Activated CD4-positive, alpha-beta T cell treated with anti-CD3 and anti-CD28 coated beads, Interleukin-2, amount 50 U/mL, for 48 hours (primary cell): ENCODE results near the gene ASCC3.

Experiments used
- DNase-seq, 2 experiments: peaks; one replicate each; pipeline ENCODE4 v3.0.0-alpha.2; 2020

ASCC3 gene

GRCh38 chr6:100721256-100721655 lies 159.9 kb downstream of the ASCC3 start:
- no peak for DNase-seq

DNA sequence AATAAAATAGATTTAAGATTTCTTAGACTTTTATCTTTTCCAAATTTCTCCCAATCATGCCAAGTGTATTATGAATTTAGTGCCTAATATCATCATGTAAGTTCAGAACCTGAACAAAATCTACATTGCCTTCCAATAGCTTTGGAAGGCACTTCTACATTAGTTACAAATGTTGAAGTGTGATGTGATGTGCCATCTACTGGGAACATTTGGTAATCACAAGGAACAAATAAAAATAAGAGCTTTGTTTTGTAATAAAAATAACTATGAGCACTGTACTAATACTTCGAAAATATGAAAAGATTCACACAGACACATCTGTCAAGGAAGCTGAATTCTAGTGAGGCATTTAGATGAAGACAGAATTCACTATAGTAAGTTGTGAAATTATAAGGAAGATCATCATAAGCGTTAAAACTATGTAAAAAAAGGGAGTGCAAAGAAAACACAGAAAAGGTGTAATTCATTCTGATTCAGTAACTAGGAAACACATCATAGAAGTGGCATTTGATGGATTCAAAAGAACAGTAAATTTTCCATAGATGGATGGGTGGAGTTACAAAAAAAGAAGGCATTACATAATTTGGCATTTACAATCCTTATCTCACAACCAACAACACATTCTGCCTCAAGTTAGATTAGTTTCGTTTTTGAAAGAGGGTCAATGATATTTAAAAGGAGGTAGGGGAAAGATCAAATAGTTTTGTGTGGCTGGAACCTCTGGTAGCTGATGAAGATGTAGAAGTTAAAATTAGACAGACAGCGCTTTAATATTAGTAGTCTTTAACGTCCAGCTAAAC lies 161.0 kb downstream of the ASCC3 start:
- no peak for DNase-seq

DNA sequence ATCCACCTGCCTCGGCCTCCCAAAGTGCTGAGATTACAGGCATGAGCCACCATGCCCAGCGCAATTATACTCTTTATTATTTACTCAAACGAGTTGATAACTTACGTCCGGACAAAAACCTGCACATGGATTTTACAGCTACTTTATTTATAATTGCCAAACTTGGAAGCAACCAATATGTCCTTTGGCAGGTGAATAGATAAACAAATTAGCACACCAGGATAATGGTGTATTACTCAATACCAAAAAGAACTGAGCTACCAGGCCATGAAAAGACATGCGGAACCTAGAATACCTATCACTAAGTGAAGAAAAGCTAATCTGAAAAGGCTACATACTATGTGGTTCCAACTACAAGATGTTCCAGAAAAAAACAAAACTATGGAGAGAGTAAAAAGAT lies 168.1 kb downstream of the ASCC3 start:
- no peak for DNase-seq

DNA sequence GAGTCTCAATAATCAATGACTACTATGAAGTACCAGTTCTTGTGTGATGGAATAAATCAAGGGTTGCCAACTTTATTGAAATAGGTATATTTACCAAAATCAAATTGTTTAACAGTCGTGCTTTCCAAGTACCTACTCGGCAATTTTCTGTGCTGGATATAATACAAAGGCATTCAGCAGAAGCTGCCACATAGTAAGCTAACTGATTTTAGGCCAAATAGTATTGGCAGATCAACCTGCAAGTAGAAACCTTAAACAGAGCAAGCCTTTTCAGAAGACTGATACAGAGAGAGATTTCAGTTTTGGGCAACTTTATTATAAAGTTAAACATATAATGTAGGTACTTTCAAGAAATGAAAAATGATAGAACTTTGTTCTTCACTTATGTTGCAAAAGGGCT lies 174.6 kb downstream of the ASCC3 start:
- DNase-seq: no peak

GRCh38 chr6:100704961-100705360 lies 176.2 kb downstream of the ASCC3 start:
- no peak for DNase-seq

GRCh38 chr6:100701728-100702127 lies 179.4 kb downstream of the ASCC3 start:
- no peak for DNase-seq

- DNase-seq: no peak
These were observed 181.1 kb downstream of the ASCC3 start for GRCh38 chr6:100700009-100700408.

DNA sequence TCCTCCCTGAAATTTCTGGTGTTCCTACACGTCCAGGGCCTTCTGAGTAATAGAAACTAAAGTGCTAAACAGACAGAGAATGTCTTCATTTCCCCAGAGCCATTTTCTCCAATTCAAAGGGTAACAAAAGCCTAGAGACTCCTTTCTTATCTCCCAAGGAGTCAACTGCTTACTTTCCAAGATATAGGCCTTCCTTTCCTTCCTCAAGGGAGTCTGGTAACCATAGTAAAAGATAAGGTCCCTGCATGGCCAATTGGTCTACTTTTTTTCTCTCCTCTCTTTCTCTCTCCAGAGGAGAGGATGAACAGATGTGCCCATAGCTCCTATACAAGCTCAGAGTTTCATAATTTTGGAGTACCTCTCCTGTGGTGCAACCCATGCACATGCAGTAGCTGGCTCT lies 185.7 kb downstream of the ASCC3 start:
- DNase-seq: no peak

- DNase-seq: no peak
These were observed 187.7 kb downstream of the ASCC3 start for GRCh38 chr6:100693249-100693927.

DNA sequence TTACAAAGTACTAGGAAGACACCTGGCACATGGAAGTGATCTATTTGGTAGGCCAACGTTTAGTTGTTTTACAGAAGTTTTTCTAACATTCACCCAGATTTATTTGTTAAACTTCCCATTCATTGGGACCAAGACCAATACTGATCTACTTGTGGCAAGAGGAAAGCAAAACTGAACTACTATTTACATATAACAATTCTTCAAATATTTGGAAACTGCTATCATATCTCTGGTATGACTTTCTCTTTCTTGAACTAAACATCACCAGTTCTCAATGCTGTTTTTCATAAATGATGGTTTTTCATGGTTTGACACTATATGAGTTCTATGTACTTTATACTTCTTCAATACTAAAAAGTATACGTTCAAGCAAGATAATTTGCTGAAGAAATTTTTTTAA lies 189.2 kb downstream of the ASCC3 start:
- no peak for DNase-seq

GRCh38 chr6:100686216-100686615 lies 194.9 kb downstream of the ASCC3 start:
- DNase-seq: no peak

GRCh38 chr6:100685747-100686146 lies 195.4 kb downstream of the ASCC3 start:
- no peak for DNase-seq

DNA sequence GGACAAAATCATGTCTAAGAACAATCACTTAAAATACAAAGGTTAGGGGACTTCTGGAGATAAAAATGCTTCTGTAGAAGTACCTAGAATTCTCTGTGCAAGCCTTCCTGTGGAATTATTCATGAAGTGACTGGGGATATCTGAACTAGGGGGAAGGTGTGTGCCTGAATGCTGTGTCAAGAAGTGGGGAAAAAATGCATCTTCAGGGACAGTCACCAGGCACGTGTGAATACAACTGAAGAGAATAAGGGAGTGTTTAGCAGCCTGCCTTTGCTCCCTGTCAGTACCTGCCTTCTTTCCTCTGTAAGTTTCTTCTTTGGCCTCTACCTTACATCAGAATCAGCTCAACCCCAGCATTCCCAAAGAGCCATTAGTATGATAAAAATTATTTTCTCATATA lies 201.0 kb downstream of the ASCC3 start:
- no peak for DNase-seq

- no peak for DNase-seq
These were observed 203.1 kb downstream of the ASCC3 start for GRCh38 chr6:100678027-100678426.

DNA sequence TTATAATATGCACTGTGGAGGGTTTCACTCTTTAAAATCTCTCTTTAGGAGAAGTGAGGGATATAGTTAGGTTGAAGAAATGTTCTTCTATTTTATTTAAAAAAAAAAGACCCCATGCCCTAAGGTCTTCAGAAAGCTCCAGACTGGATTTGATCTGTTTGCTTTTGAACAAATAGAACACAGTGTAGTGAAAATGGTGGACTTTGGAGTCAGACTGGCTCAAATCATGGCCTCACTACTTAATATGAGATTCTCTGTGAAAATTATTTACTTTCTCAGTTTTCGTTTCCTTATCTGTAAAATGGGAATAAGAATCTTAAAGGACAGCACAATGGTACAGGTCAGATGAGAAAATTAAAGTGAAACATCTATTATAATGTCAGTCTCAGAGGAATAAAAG lies 203.9 kb downstream of the ASCC3 start:
- no peak for DNase-seq

- DNase-seq: no peak
These were observed 207.5 kb downstream of the ASCC3 start for GRCh38 chr6:100673641-100674040.

DNA sequence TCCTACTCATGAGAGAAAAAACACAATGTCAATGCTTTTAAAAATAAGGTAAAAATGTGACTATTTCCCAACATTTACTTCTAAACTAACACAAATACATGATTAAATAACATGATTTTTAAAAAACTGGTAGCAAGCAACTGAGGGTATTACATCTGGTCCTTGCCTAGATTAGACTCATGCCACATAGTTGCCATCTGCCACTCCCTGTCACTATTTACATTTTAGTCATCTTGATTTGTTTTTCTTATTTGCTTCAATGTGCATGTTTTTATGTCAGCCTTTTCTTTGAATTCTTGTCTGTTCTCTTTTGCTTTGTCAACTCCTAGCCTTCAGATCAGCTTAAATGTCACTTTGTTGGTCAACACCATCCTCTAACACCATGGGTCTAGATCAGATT lies 209.4 kb downstream of the ASCC3 start:
- no peak for DNase-seq

GRCh38 chr6:100670056-100670455 lies 211.1 kb downstream of the ASCC3 start:
- no peak for DNase-seq

GRCh38 chr6:100665041-100665380 lies 216.1 kb downstream of the ASCC3 start:
- DNase-seq: peak in 1 of 2 experiments; percentile 3

DNA sequence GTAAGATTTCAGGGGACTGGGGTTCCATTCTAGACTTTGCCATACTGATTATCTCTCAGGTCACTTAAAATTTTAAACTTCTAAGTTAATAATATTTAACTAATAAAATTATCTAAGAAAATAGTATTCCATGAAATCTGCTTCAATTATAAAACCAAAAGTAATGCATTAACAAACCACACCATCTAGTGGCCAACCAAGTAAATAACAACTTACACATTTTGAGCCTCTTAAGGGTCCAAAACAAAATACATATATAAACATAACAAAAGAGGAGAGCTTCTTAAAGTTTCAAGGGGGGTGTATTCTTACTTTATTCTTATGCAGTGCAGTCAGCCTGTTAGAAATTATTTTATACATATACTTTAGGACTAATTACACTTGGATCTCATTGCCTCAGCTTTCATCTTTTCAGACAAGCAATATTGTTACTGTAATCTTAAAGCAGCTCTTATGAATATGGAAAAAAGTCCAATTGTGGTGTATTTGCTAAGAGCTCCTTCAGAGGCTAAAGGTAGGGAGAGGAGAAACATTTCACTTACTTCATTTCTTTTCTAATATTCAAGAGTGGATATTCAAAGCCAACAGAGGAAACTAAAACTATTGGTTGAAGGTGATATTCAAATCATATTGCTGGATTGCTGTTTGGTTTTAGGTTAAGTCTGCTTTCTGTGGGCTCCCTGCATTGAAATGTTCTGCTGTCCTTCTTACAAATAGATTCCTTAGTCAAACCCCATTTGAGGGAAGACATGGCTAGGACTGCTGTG lies 216.7 kb downstream of the ASCC3 start:
- no peak for DNase-seq

GRCh38 chr6:100663219-100663863 lies 217.8 kb downstream of the ASCC3 start:
- DNase-seq: no peak

DNA sequence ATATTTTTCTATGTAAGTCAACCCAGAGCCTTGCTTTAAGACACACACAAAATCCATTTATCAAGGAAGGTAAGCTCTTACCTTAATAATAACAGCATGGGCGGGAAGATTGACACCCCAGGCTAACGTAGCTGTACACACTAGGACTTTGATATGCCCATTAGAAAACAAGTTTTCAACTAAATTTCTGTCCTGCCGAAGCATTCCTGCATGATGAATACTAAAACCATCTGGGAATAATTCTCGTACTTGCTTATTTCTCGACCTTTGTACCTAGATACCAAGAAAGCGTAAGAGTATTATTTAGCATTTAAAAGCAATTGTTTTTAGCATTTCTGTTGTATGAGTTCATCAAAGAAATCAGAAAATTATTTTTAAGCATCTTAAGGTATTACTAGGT lies 218.9 kb downstream of the ASCC3 start:
- no peak for DNase-seq

- no peak for DNase-seq
These were observed 222.6 kb downstream of the ASCC3 start for GRCh38 chr6:100658486-100658885.
